MG63 (cell line): Measurements from ENCODE around the gene NXF1. TPM values are rescaled to one million over a fixed set of nuclear protein-coding genes. Genes with fewer than 3 reads are reported as not detected.
A peak's percentile ranks its signal among the peaks of the same experiment; 100 is the strongest.
"Not testable (repeated sequence)": the region's sequence is repeated elsewhere in the genome, so short reads cannot be mapped to it uniquely, and the experiment has no call there.

Experiments
- DNase-seq: peaks from one replicate; pipeline ENCODE4 v3.0.0-alpha.2; 2020
- H3K27me3 ChIP-seq: fragments of 250-450 bp; sonication (Bioruptor Pico); 2 replicates; pipeline ENCODE4 v1.5.1; 2020; ENCODE audit warnings: mild to moderate bottlenecking, moderate library complexity
- H3K36me3 ChIP-seq: fragments of 250-450 bp; sonication (Bioruptor Pico); 2 replicates; pipeline ENCODE4 v1.5.1; 2020; ENCODE audit warnings: mild to moderate bottlenecking, moderate library complexity
- H3K4me3 ChIP-seq: fragments of 250-450 bp; sonication (Bioruptor Pico); 2 replicates; pipeline ENCODE4 v1.5.1; 2020; ENCODE audit warnings: mild to moderate bottlenecking, moderate library complexity
- H3K9me3 ChIP-seq: fragments of 250-450 bp; sonication (Bioruptor Pico); 2 replicates; pipeline ENCODE4 v1.5.1; 2020; ENCODE audit warnings: mild to moderate bottlenecking, moderate library complexity
- total RNA-seq: library from RNA; depleted of rRNA; stranded (reverse); fragments of >200 nt; shearing (Covaris generic); gene quantifications from 2 replicates; pipeline ENCODE4 v1.2.3, GENCODE V29; 2014; ENCODE audit warnings: low replicate concordance

NXF1 gene
- total RNA-seq, 1 experiment from 2014 or later: 15.6 TPM

GRCh38 chr11:62840721-62841360, 35.6 kb upstream of the NXF1 start:
- H3K4me3 ChIP-seq: peak overlapping the region; percentile 93
- peak; percentile 91 for DNase-seq
- not testable (repeated sequence) for H3K9me3 ChIP-seq, H3K27me3 ChIP-seq
- peaks cover 14% of the 10 kb centered on the region for H3K36me3 ChIP-seq

GRCh38 chr11:62839050-62839945, 34.1 kb upstream of the NXF1 start, which contains the start of gene WDR74:
Gene WDR74, minus strand, starts transcription at chr11:62839590. Its CDS starts 20 bp downstream, at chr11:62839570.
- Histone ChIP-seq H3K27me3 (no peaks in the 10 kb centered on the region), H3K36me3 (peaks cover 30% of the 10 kb centered on the region), H3K4me3 (peak within 1 kb of the TSS; percentile 93), H3K9me3 (no peaks in the 10 kb centered on the region)
- peak; percentile 90 for DNase-seq

- no peaks in the 10 kb centered on the region for H3K27me3 ChIP-seq
- no peak overlapping the region for H3K4me3 ChIP-seq
- H3K9me3 ChIP-seq: no peaks in the 10 kb centered on the region
- no peak for DNase-seq
- H3K36me3 ChIP-seq: peaks cover 46% of the 10 kb centered on the region
Measured at GRCh38 chr11:62835336-62835735, 30.1 kb upstream of the NXF1 start.

- no peaks in the 10 kb centered on the region for H3K27me3 ChIP-seq
- H3K36me3 ChIP-seq: peaks cover 63% of the 10 kb centered on the region
- DNase-seq: peak; percentile 38
- H3K9me3 ChIP-seq: no peaks in the 10 kb centered on the region
- H3K4me3 ChIP-seq: peak within 1 kb of the TSS; percentile 98
Measured at GRCh38 chr11:62832336-62833234, 27.3 kb upstream of the NXF1 start, which contains the start of gene TEX54. Gene TEX54, minus strand, starts transcription at chr11:62832841.

- peak; percentile 97 for DNase-seq
- H3K27me3 ChIP-seq: no peaks in the 10 kb centered on the region
- H3K9me3 ChIP-seq: no peaks in the 10 kb centered on the region
- peak within 1 kb of the TSS; percentile 98 for H3K4me3 ChIP-seq
- peaks cover 69% of the 10 kb centered on the region for H3K36me3 ChIP-seq
Measured at GRCh38 chr11:62831520-62832335, 26.5 kb upstream of the NXF1 start, which contains the start of gene STX5. Gene STX5, minus strand, starts transcription at chr11:62832051. Its CDS starts 808 bp downstream, at chr11:62831243.

- Histone ChIP-seq H3K27me3 (no peaks in the 10 kb centered on the region), H3K4me3 (peak overlapping the region; percentile 98), H3K9me3 (no peaks in the 10 kb centered on the region), H3K36me3 (peaks cover 66% of the 10 kb centered on the region)
- DNase-seq: peak; percentile 4
Measured at GRCh38 chr11:62830904-62831519, 25.8 kb upstream of the NXF1 start.

GRCh38 chr11:62828130-62828529, 22.9 kb upstream of the NXF1 start:
- H3K36me3 ChIP-seq: peaks cover 71% of the 10 kb centered on the region
- not testable (repeated sequence) for H3K27me3 ChIP-seq

GRCh38 chr11:62823677-62824076, 18.4 kb upstream of the NXF1 start:
- DNase-seq: no peak
- peaks cover 76% of the 10 kb centered on the region for H3K36me3 ChIP-seq
- H3K27me3 ChIP-seq: no peaks in the 10 kb centered on the region
- H3K9me3 ChIP-seq: no peaks in the 10 kb centered on the region
- no peak overlapping the region for H3K4me3 ChIP-seq

More at GRCh38 chr11:62828130-62828529, 22.9 kb upstream of the NXF1 start:
- DNase-seq, H3K4me3 ChIP-seq, H3K9me3 ChIP-seq: not testable (repeated sequence)

- peaks cover 34% of the 10 kb centered on the region for H3K36me3 ChIP-seq
- H3K27me3 ChIP-seq: no peaks in the 10 kb centered on the region
- H3K4me3 ChIP-seq: no peak overlapping the region
- H3K9me3 ChIP-seq: no peaks in the 10 kb centered on the region
- DNase-seq: no peak
Measured at GRCh38 chr11:62817129-62817528, 11.9 kb upstream of the NXF1 start.

- no peak overlapping the region for H3K4me3 ChIP-seq
- no peaks in the 10 kb centered on the region for H3K9me3 ChIP-seq
- no peak for DNase-seq
- H3K27me3 ChIP-seq: no peaks in the 10 kb centered on the region
- H3K36me3 ChIP-seq: peaks cover 29% of the 10 kb centered on the region
Measured at GRCh38 chr11:62816557-62816956, 11.3 kb upstream of the NXF1 start.

GRCh38 chr11:62811659-62812058, 6.4 kb upstream of the NXF1 start:
- Histone ChIP-seq H3K27me3 (no peaks in the 10 kb centered on the region), H3K4me3 (no peak overlapping the region), H3K36me3 (peaks cover 13% of the 10 kb centered on the region), H3K9me3 (no peaks in the 10 kb centered on the region)
- no peak for DNase-seq

- H3K27me3 ChIP-seq: no peaks in the 10 kb centered on the region
- no peaks in the 10 kb centered on the region for H3K9me3 ChIP-seq
- no peak overlapping the region for H3K4me3 ChIP-seq
- H3K36me3 ChIP-seq: peaks cover 6% of the 10 kb centered on the region
- no peak for DNase-seq
Measured at GRCh38 chr11:62810748-62811147, 5.5 kb upstream of the NXF1 start.

GRCh38 chr11:62806611-62807121, 1.4 kb upstream of the NXF1 start:
- Histone ChIP-seq H3K9me3 (no peaks in the 10 kb centered on the region), H3K36me3 (peaks cover 27% of the 10 kb centered on the region), H3K4me3 (no peak overlapping the region), H3K27me3 (no peaks in the 10 kb centered on the region)
- no peak for DNase-seq

GRCh38 chr11:62805961-62806441, 761 bp upstream of the NXF1 start:
- DNase-seq: no peak
- H3K36me3 ChIP-seq: peaks cover 33% of the 10 kb centered on the region
- no peaks in the 10 kb centered on the region for H3K9me3 ChIP-seq
- H3K27me3 ChIP-seq: no peaks in the 10 kb centered on the region
- H3K4me3 ChIP-seq: peak overlapping the region; percentile 77
